HepG2 (cell line): ENCODE results near the gene RFX2. TPM values are rescaled to one million over a fixed set of nuclear protein-coding genes. Genes with fewer than 3 reads are reported as not detected.

Source experiments
- CTCF ChIP-seq: sonication (generic); formaldehyde crosslinking; IDR thresholded peaks from 2 replicates; pipeline ENCODE4 v1.5.0; 2020; ENCODE audit warnings: mild to moderate bottlenecking, missing genetic modification reagents, moderate library complexity
- FOXA1 ChIP-seq, 2 experiments: fragments of 450-650 bp in 1 of 2; sonication (generic) in 1 of 2; formaldehyde crosslinking in 1 of 2; IDR thresholded peaks; 2 replicates each; pipeline versions ENCODE4 v1.4.0 to v1.6.1; 2016 to 2020; ENCODE audit warnings: missing genetic modification reagents in 1 of 2
- FOXA3 ChIP-seq: IDR thresholded peaks from 2 replicates; pipeline ENCODE4 v1.6.1; 2016; ENCODE audit warnings: missing genetic modification reagents, missing compliant biosample characterization
- HES4 ChIP-seq: sonication (generic); formaldehyde crosslinking; IDR thresholded peaks from 2 replicates; pipeline ENCODE4 v1.9.0; 2021; ENCODE audit warnings: mild to moderate bottlenecking, missing genetic modification reagents, borderline replicate concordance
- MAFF ChIP-seq: IDR thresholded peaks from 2 replicates; pipeline ENCODE4 v1.6.1; 2011; ENCODE audit warnings: low read depth, low read length, improper control_type of control experiment
- MAZ ChIP-seq, 2 experiments: sonication (generic) in 1 of 2; formaldehyde crosslinking in 1 of 2; IDR thresholded peaks; 2 replicates each; pipeline versions ENCODE4 v1.5.0 to v1.6.1; 2012 to 2020; ENCODE audit warnings: low read depth in 2 of 2, mild to moderate bottlenecking in 2 of 2, borderline replicate concordance in 1 of 2, improper control_type of control experiment in 1 of 2, low read length in 1 of 2, missing genetic modification reagents in 1 of 2, moderate library complexity in 1 of 2
- MYC ChIP-seq: sonication (generic); formaldehyde crosslinking; IDR thresholded peaks from 2 replicates; pipeline ENCODE4 v1.9.0; 2021; ENCODE audit warnings: missing genetic modification reagents, borderline replicate concordance
- POLR2G ChIP-seq: fragments of 200-400 bp; formaldehyde crosslinking; IDR thresholded peaks from 2 replicates; pipeline ENCODE4 v1.6.1; 2018; ENCODE audit warnings: mild to moderate bottlenecking, low read depth, low read length, moderate library complexity
- PRPF4 ChIP-seq: fragments of 200-400 bp; formaldehyde crosslinking; IDR thresholded peaks from 2 replicates; pipeline ENCODE4 v1.6.1; 2016; ENCODE audit warnings: low read length, low read depth; ENCODE audit not compliant: poor library complexity, severe bottlenecking
- SALL1 ChIP-seq: sonication (generic); formaldehyde crosslinking; IDR thresholded peaks from 2 replicates; pipeline ENCODE4 v1.8.0; 2022; ENCODE audit warnings: mild to moderate bottlenecking, missing genetic modification reagents
- SNRNP70 ChIP-seq: fragments of 200-400 bp; formaldehyde crosslinking; IDR thresholded peaks from 2 replicates; pipeline ENCODE4 v1.6.1; 2017; ENCODE audit warnings: mild to moderate bottlenecking, low read depth, low read length, moderate library complexity
- SP2 ChIP-seq: sonication (generic); formaldehyde crosslinking; IDR thresholded peaks from 2 replicates; pipeline ENCODE4 v1.5.1; 2020; ENCODE audit warnings: mild to moderate bottlenecking, missing genetic modification reagents
- SRSF4 ChIP-seq: fragments of 200-400 bp; formaldehyde crosslinking; IDR thresholded peaks from one replicate; pipeline ENCODE4 v1.6.1; 2018; ENCODE audit warnings: mild to moderate bottlenecking, low read depth, low read length, moderate library complexity; ENCODE audit not compliant: poor library complexity, severe bottlenecking
- THAP8 ChIP-seq: sonication (generic); formaldehyde crosslinking; IDR thresholded peaks from 2 replicates; pipeline ENCODE4 v1.5.1; 2020; ENCODE audit warnings: missing genetic modification reagents, mild to moderate bottlenecking, borderline replicate concordance
- THAP9 ChIP-seq: sonication (generic); formaldehyde crosslinking; IDR thresholded peaks from 2 replicates; pipeline ENCODE4; 2020; ENCODE audit warnings: missing genetic modification reagents, mild to moderate bottlenecking, borderline replicate concordance
- ZBTB33 ChIP-seq: sonication (generic); formaldehyde crosslinking; IDR thresholded peaks from 2 replicates; pipeline ENCODE4 v1.4.0; 2020; ENCODE audit warnings: missing genetic modification reagents
- ZBTB43 ChIP-seq: sonication (generic); formaldehyde crosslinking; conservative IDR thresholded peaks from 2 replicates; pipeline ENCODE4 v1.4.0; 2020; ENCODE audit warnings: missing genetic modification reagents
- ZNF562 ChIP-seq: sonication (generic); formaldehyde crosslinking; IDR thresholded peaks from 2 replicates; pipeline ENCODE4 v1.8.0; 2022; ENCODE audit warnings: missing genetic modification reagents, borderline replicate concordance
- polyA plus RNA-seq, 8 experiments: library from polyadenylated mRNA; depleted of rRNA in 3 of 8; stranded (reverse) in 7 of 8; unstranded in 1 of 8; fragments of >200 nt; fragmentation: Illumina TruSeq in 4 of 8; extraction: Trizol in 4 of 8; gene quantifications; 2 replicates each; pipeline versions ENCODE4 v1.2.1 to v1.2.3, GENCODE V29; 2011 to 2016; ENCODE audit warnings: low read depth in 4 of 8, missing spikeins in 1 of 8, mixed read lengths in 1 of 8; ENCODE audit not compliant: insufficient read depth in 1 of 8
- total RNA-seq, 5 experiments: library from RNA; depleted of rRNA; stranded (reverse); fragments of >200 nt; fragmentation: Illumina TruSeq; extraction: Trizol; gene quantifications; 2 replicates each; pipeline ENCODE4 v1.2.3, GENCODE V29; 2016; ENCODE audit warnings: low read depth in 1 of 5

Gene RFX2
- total and polyA plus RNA-seq, 2 of the 13 experiments (the other 11 are each of a cell fraction or from before 2014, with no cell fraction given), result 2.8 to 3.3 TPM

- TF ChIP-seq THAP9 (CRISPR knock-in tag), result 0 out of 2 replicates have a peak, but pooled peaks have one; percentile 5
- TF ChIP-seq PRPF4, result no peak
- peak; percentile 95 for TF ChIP-seq CTCF (CRISPR knock-in tag)
- TF ChIP-seq ZNF562 (CRISPR knock-in tag), result no peak
- peak; percentile 33; the same call in 1 of the 2 replicates for TF ChIP-seq MYC (CRISPR knock-in tag)
- no peak for TF ChIP-seq SP2 (CRISPR knock-in tag)
- TF ChIP-seq SRSF4, result no peak
- peak; percentile 95 for TF ChIP-seq ZBTB43 (CRISPR knock-in tag)
- TF ChIP-seq MAZ (IDR thresholded peaks at IDR 0.05; ENCODE audit: borderline replicate concordance, low read depth, low read length), result no peak
- peak; percentile 70 for TF ChIP-seq MAZ (CRISPR knock-in tag; IDR thresholded peaks at IDR 0.05; ENCODE audit: low read depth)
- TF ChIP-seq SALL1, result peak; percentile 44; the same call in 1 of the 2 replicates
- no peak for TF ChIP-seq FOXA1 (IDR thresholded peaks at IDR 0.05)
- TF ChIP-seq FOXA1 (CRISPR knock-in tag; IDR thresholded peaks at IDR 0.05), result peak; percentile 95
- no peak for TF ChIP-seq MAFF
- no peak for TF ChIP-seq SNRNP70
- TF ChIP-seq ZBTB33, result peak; percentile 18; the same call in 1 of the 2 replicates
- TF ChIP-seq POLR2G, result no peak
- no peak for TF ChIP-seq THAP8
- TF ChIP-seq FOXA3 (CRISPR knock-in tag), result peak; percentile 85
- no peak for TF ChIP-seq HES4
These were observed 88.3 kb downstream of the RFX2 start (continued) for GRCh38 chr19:6021878-6022569.
